ENCODE measurements around the gene NUBP2. TPM values are rescaled to one million over a fixed set of nuclear protein-coding genes. Genes with fewer than 3 reads are reported as not detected.

The NUBP2 gene
- total RNA-seq, 1 experiment from 2014 or later, result 103 TPM

DNA sequence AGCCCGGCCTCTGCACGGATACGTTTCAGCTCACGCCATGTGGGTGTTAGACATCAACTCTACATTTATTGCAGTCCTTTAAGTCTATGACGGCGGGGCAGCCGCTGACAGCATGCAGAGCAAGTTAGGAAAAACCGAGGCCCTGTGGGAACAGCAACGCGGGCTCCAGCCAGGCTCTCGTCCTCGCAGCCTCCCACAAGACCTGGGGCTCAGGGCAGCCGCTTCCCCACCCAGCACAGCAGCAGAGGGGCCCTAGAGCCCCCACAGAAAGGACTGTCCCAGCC, 6.1 kb upstream of the NUBP2 start:
- Histone ChIP-seq H4K20me1 (ENCODE audit: insufficient read depth) (no peaks in the 10 kb centered on the region), H3K79me2 (ENCODE audit: insufficient read depth, low read length) (peaks cover 41% of the 10 kb centered on the region), H3K9ac (ENCODE audit: low read length) (no peak overlapping the region), H3K9me2 (ENCODE audit: insufficient read depth) (no peaks in the 10 kb centered on the region), H3K27ac (ENCODE audit: low read depth, low read length) (no peak overlapping the region), H3K9me3 (ENCODE audit: control insufficient read depth in 1 of 2, insufficient read depth in 1 of 2, low read depth in 1 of 2, low read length in 2 of 2) (no peaks in the 10 kb centered on the region), H3K27me3 (ENCODE audit: insufficient read depth, low read length) (no peaks in the 10 kb centered on the region), H3K4me2 (ENCODE audit: low read length) (no peak overlapping the region), H2AFZ (ENCODE audit: low read depth, low read length, poor library complexity, severe bottlenecking) (no peak overlapping the region), H3K4me3 (replicated peaks in 1 of 2; ENCODE audit: low read depth in 1 of 2, low read length in 2 of 2) (no peak overlapping the region), H3K36me3 (ENCODE audit: control insufficient read depth in 1 of 2, insufficient read depth in 2 of 2, low read length in 2 of 2) (peaks cover 0 to 8% of the 10 kb centered on the region in 2 experiments; a peak in 3 of 4 replicates), H3K4me1 (ENCODE audit: control insufficient read depth in 1 of 2, insufficient read depth in 2 of 2, low read length in 2 of 2) (peaks cover 6 to 26% of the 10 kb centered on the region in 2 experiments)
- DNase-seq (ENCODE audit: low read depth, low spot score), result no peak
- ATAC-seq, result no peak
- intact Hi-C loops (cut with micrococcal nuclease), result no loop called here
- POLR2A ChIA-PET, result no interaction called here
- CTCF ChIA-PET, result no interaction called here
- no peak for TF ChIP-seq CBX3 (IDR thresholded peaks at IDR 0.05; ENCODE audit: low read depth)
- TF ChIP-seq, protein P1, sequence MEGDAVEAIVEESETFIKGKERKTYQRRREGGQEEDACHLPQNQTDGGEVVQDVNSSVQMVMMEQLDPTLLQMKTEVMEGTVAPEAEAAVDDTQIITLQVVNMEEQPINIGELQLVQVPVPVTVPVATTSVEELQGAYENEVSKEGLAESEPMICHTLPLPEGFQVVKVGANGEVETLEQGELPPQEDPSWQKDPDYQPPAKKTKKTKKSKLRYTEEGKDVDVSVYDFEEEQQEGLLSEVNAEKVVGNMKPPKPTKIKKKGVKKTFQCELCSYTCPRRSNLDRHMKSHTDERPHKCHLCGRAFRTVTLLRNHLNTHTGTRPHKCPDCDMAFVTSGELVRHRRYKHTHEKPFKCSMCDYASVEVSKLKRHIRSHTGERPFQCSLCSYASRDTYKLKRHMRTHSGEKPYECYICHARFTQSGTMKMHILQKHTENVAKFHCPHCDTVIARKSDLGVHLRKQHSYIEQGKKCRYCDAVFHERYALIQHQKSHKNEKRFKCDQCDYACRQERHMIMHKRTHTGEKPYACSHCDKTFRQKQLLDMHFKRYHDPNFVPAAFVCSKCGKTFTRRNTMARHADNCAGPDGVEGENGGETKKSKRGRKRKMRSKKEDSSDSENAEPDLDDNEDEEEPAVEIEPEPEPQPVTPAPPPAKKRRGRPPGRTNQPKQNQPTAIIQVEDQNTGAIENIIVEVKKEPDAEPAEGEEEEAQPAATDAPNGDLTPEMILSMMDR (IDR thresholded peaks at IDR 0.05 in 2 of 3, conservative IDR thresholded peaks at IDR 0.05 in 1 of 3; ENCODE audit: borderline replicate concordance in 1 of 3, insufficient read depth in 1 of 3, low read depth in 2 of 3, low read length in 2 of 3), result no peak
- TF ChIP-seq POLR2AphosphoS5 (IDR thresholded peaks at IDR 0.05; ENCODE audit: low read depth, low read length), result no peak
- TF ChIP-seq, protein P2, sequence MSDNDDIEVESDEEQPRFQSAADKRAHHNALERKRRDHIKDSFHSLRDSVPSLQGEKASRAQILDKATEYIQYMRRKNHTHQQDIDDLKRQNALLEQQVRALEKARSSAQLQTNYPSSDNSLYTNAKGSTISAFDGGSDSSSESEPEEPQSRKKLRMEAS (IDR thresholded peaks at IDR 0.05), result no peak
- TF ChIP-seq RAD21 (IDR thresholded peaks at IDR 0.05; ENCODE audit: low read depth), result no peak
- TF ChIP-seq, protein P3, sequence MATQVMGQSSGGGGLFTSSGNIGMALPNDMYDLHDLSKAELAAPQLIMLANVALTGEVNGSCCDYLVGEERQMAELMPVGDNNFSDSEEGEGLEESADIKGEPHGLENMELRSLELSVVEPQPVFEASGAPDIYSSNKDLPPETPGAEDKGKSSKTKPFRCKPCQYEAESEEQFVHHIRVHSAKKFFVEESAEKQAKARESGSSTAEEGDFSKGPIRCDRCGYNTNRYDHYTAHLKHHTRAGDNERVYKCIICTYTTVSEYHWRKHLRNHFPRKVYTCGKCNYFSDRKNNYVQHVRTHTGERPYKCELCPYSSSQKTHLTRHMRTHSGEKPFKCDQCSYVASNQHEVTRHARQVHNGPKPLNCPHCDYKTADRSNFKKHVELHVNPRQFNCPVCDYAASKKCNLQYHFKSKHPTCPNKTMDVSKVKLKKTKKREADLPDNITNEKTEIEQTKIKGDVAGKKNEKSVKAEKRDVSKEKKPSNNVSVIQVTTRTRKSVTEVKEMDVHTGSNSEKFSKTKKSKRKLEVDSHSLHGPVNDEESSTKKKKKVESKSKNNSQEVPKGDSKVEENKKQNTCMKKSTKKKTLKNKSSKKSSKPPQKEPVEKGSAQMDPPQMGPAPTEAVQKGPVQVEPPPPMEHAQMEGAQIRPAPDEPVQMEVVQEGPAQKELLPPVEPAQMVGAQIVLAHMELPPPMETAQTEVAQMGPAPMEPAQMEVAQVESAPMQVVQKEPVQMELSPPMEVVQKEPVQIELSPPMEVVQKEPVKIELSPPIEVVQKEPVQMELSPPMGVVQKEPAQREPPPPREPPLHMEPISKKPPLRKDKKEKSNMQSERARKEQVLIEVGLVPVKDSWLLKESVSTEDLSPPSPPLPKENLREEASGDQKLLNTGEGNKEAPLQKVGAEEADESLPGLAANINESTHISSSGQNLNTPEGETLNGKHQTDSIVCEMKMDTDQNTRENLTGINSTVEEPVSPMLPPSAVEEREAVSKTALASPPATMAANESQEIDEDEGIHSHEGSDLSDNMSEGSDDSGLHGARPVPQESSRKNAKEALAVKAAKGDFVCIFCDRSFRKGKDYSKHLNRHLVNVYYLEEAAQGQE (IDR thresholded peaks at IDR 0.05; ENCODE audit: low read depth), result no peak
- TF ChIP-seq ZNF274 (IDR thresholded peaks at IDR 0.05; ENCODE audit: low read depth, low read length), result no peak
- no peak for TF ChIP-seq ELF1 (IDR thresholded peaks at IDR 0.05; ENCODE audit: borderline replicate concordance, low read depth)
- no peak for TF ChIP-seq ZFX (IDR thresholded peaks at IDR 0.05)
- no TSS peak for BruUV-seq (replicated peaks)
- RAD21 ChIA-PET (ENCODE audit: low non-redundant PET in 1 of 2, low total read pairs in 2 of 2, uncharacterized antibody in 2 of 2, unreplicated experiment in 2 of 2), result no interaction called here
